Measurements from ENCODE around the gene ALDH18A1.

The ALDH18A1 gene

GRCh38 chr10:95574649-95575365, 81.7 kb downstream of the ALDH18A1 start:
- no peak for DNase-seq

GRCh38 chr10:95573964-95574604, 82.4 kb downstream of the ALDH18A1 start:
- DNase-seq: no peak

GRCh38 chr10:95573527-95573926, 83.0 kb downstream of the ALDH18A1 start:
- no peak for DNase-seq

- no peak for DNase-seq
Observed at GRCh38 chr10:95572131-95572820, 84.2 kb downstream of the ALDH18A1 start.

GRCh38 chr10:95571390-95571789, 85.1 kb downstream of the ALDH18A1 start:
- DNase-seq: no peak

- no peak for DNase-seq
Observed at GRCh38 chr10:95569368-95569767, 87.1 kb downstream of the ALDH18A1 start.

- DNase-seq: no peak
Observed at GRCh38 chr10:95567903-95568630, 88.4 kb downstream of the ALDH18A1 start.

GRCh38 chr10:95566136-95566535, 90.4 kb downstream of the ALDH18A1 start:
- DNase-seq: no peak

- DNase-seq: no peak
Observed at GRCh38 chr10:95565336-95565735, 91.2 kb downstream of the ALDH18A1 start.

GRCh38 chr10:95564291-95564690, 92.2 kb downstream of the ALDH18A1 start:
- DNase-seq: no peak

GRCh38 chr10:95562341-95562965, 94.1 kb downstream of the ALDH18A1 start:
- DNase-seq: no peak

GRCh38 chr10:95561864-95562177, 94.7 kb downstream of the ALDH18A1 start:
- no peak for DNase-seq

- DNase-seq: peak; percentile 96 to 97
Observed at GRCh38 chr10:95561177-95561863, 95.2 kb downstream of the ALDH18A1 start, which contains the start of gene SORBS1. SORBS1 (minus strand) TSS chr10:95561371; CDS start chr10:95441135, 120,236 bp downstream.

- peak in 1 of 2 experiments; percentile 23 for DNase-seq
Observed at GRCh38 chr10:95560278-95561176, 96.0 kb downstream of the ALDH18A1 start.

- no peak for DNase-seq
Observed at GRCh38 chr10:95559896-95560277, 96.6 kb downstream of the ALDH18A1 start.

GRCh38 chr10:95559471-95559870, 97.0 kb downstream of the ALDH18A1 start:
- no peak for DNase-seq

- no peak for DNase-seq
Observed at GRCh38 chr10:95558593-95559320, 97.8 kb downstream of the ALDH18A1 start.

GRCh38 chr10:95556994-95557767, 99.3 kb downstream of the ALDH18A1 start:
- DNase-seq: no peak
